Bronchial epithelial cell (primary cell): Measurements from ENCODE around the gene MUC5AC. TPM values are rescaled to one million over a fixed set of nuclear protein-coding genes. Genes with fewer than 3 reads are reported as not detected.
"Not testable (repeated sequence)": the region's sequence is repeated elsewhere in the genome, so short reads cannot be mapped to it uniquely, and the experiment has no call there.

Experiments
- DNase-seq: peaks from one replicate; pipeline ENCODE4 v3.0.0-alpha.2; 2010; ENCODE audit warnings: low read depth
- FAIRE-seq: peaks from 2 replicates; lab custom pipeline; 2011; peaks lifted over from hg19 to GRCh38; lab: Jason Lieb, UNC
- H3K27me3 ChIP-seq: 2 replicates; pipeline ENCODE4 v1.5.1; 2011; ENCODE audit warnings: low read length; ENCODE audit not compliant: control insufficient read depth, insufficient read depth
- H3K36me3 ChIP-seq: 2 replicates; pipeline ENCODE4 v1.5.1; 2011; ENCODE audit warnings: low read length; ENCODE audit not compliant: control insufficient read depth, insufficient read depth
- H3K4me3 ChIP-seq: 2 replicates; pipeline ENCODE4 v1.5.1; 2011; ENCODE audit warnings: mild to moderate bottlenecking, low read depth, low read length, control low read depth
- CTCF ChIP-seq: IDR thresholded peaks from 2 replicates; pipeline ENCODE4 v1.5.1; 2011; ENCODE audit warnings: mild to moderate bottlenecking, moderate library complexity, low read length, control low read depth, inconsistent platforms; ENCODE audit not compliant: insufficient read depth, severe bottlenecking
- total RNA-seq: library from RNA; depleted of rRNA; stranded (reverse); fragments of >200 nt; gene quantifications from 2 replicates; pipeline ENCODE4 v1.2.1, GENCODE V29; 2014

MUC5AC gene
- total RNA-seq, 1 donor from 2014 or later: under 0.01 TPM

DNA sequence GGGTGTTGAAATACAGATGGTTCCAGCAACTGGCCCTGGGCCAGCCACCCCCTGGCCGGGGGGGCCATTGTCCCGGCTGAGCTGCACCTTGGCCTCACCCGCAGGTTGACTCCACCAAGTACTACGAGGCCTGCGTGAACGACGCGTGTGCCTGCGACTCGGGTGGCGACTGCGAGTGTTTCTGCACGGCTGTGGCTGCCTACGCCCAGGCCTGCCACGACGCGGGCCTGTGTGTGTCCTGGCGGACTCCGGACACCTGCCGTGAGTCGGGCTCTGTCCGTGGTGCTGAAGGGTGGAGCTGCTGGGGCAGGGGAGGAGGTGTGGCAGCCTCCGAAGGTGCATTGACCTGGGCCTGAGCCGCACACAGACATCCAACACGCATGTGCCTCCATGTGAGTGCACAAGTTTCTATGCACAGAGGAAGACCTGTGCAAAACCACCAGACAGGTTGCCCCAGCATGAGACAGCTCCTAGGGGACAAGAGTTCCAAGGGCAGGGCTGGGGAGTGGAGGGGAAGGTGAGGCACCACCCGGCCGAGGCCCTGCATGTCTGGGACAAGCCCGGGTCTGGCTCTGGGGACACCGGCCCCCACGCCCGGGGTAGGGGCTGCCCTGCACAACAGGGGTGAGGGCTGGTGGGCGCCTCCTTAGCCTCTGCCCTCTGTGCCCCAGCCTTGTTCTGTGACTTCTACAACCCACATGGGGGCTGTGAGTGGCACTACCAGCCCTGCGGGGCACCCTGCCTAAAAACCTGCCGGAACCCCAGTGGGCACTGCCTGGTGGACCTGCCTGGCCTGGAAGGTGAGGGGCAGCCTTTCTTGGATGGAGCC, 81.2 kb downstream of the MUC5AC start:
- no peak for TF ChIP-seq CTCF
- no peak for FAIRE-seq
- H3K36me3 ChIP-seq: no peaks in the 10 kb centered on the region

GRCh38 chr11:1239596-1240205, 81.9 kb downstream of the MUC5AC start:
- no peak for FAIRE-seq
- Histone ChIP-seq H3K4me3 (no peak overlapping the region), H3K27me3 (no peaks in the 10 kb centered on the region), H3K36me3 (no peaks in the 10 kb centered on the region)
- no peak for TF ChIP-seq CTCF
- DNase-seq: no peak

More for the DNA sequence above, 81.2 kb downstream of the MUC5AC start:
- DNase-seq: peak; percentile 1
- no peak overlapping the region for H3K4me3 ChIP-seq
- H3K27me3 ChIP-seq: no peaks in the 10 kb centered on the region

DNA sequence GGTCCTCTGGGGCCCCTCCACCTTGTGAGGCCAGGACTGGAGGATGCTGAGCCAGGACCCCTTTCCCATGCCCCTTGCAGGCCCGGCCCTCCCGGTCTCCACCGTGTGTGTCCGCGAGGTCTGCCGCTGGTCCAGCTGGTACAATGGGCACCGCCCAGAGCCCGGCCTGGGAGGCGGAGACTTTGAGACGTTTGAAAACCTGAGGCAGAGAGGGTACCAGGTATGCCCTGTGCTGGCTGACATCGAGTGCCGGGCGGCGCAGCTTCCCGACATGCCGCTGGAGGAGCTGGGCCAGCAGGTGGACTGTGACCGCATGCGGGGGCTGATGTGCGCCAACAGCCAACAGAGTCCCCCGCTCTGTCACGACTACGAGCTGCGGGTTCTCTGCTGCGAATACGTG, 83.0 kb downstream of the MUC5AC start:
- no peak for TF ChIP-seq CTCF
- Histone ChIP-seq H3K27me3 (no peaks in the 10 kb centered on the region), H3K36me3 (no peaks in the 10 kb centered on the region), H3K4me3 (no peak overlapping the region)
- no peak for DNase-seq
- FAIRE-seq: no peak

DNA sequence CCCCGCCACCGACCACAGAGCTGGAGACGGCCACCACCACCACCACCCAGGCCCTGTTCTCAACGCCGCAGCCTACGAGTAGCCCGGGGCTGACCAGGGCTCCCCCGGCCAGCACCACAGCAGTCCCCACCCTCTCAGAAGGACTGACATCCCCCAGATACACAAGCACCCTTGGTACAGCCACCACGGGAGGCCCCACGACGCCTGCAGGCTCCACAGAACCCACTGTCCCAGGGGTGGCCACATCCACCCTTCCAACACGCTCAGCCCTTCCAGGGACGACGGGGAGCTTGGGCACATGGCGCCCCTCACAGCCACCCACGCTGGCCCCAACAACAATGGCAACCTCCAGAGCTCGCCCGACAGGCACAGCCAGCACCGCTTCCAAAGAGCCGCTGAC, 84.0 kb downstream of the MUC5AC start:
- no peak for DNase-seq
- Histone ChIP-seq H3K36me3 (no peaks in the 10 kb centered on the region), H3K4me3 (no peak overlapping the region), H3K27me3 (no peaks in the 10 kb centered on the region)
- TF ChIP-seq CTCF: no peak
- FAIRE-seq: no peak

- Histone ChIP-seq H3K36me3 (no peaks in the 10 kb centered on the region), H3K27me3 (no peaks in the 10 kb centered on the region), H3K4me3 (no peak overlapping the region)
- FAIRE-seq (peak; percentile 52), DNase-seq (no peak)
- TF ChIP-seq CTCF: no peak
Observed at GRCh38 chr11:1242289-1242688, 84.5 kb downstream of the MUC5AC start.

DNA sequence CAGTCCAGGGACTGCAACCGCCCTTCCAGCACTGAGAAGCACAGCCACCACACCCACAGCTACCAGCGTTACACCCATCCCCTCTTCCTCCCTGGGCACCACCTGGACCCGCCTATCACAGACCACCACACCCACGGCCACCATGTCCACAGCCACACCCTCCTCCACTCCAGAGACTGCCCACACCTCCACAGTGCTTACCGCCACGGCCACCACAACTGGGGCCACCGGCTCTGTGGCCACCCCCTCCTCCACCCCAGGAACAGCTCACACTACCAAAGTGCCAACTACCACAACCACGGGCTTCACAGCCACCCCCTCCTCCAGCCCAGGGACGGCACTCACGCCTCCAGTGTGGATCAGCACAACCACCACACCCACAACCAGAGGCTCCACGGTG, 85.0 kb downstream of the MUC5AC start:
- not testable (repeated sequence) for H3K4me3 ChIP-seq, FAIRE-seq, DNase-seq, H3K27me3 ChIP-seq, H3K36me3 ChIP-seq

GRCh38 chr11:1243521-1243920, 85.8 kb downstream of the MUC5AC start:
- not testable (repeated sequence) for DNase-seq, H3K4me3 ChIP-seq, FAIRE-seq, H3K36me3 ChIP-seq, H3K27me3 ChIP-seq

DNA sequence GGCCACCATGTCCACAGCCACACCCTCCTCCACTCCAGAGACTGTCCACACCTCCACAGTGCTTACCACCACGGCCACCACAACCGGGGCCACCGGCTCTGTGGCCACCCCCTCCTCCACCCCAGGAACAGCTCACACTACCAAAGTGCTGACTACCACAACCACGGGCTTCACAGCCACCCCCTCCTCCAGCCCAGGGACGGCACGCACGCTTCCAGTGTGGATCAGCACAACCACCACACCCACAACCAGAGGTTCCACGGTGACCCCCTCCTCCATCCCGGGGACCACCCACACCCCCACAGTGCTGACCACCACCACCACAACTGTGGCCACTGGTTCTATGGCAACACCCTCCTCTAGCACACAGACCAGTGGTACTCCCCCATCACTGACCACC, 86.8 kb downstream of the MUC5AC start:
- H3K36me3 ChIP-seq, H3K4me3 ChIP-seq, DNase-seq, FAIRE-seq, H3K27me3 ChIP-seq: not testable (repeated sequence)

DNA sequence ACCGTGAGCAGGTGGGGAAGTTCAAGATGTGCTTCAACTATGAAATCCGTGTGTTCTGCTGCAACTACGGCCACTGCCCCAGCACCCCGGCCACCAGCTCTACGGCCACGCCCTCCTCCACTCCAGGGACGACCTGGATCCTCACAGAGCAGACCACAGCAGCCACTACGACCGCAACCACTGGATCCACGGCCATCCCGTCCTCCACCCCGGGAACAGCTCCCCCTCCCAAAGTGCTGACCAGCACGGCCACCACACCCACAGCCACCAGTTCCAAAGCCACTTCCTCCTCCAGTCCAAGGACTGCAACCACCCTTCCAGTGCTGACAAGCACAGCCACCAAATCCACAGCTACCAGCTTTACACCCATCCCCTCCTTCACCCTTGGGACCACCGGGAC, 88.0 kb downstream of the MUC5AC start:
- H3K36me3 ChIP-seq, DNase-seq, H3K27me3 ChIP-seq, FAIRE-seq, H3K4me3 ChIP-seq: not testable (repeated sequence)
